IPS-NIHi11 (cell line): ENCODE results near the gene BEND4.

ENCODE experiments used
- DNase-seq: peaks from one replicate; pipeline ENCODE4 v3.0.0; 2012; ENCODE audit warnings: mixed read lengths, low spot score

Gene BEND4

GRCh38 chr4:42104521-42104920, 47.9 kb downstream of the BEND4 start:
- no peak for DNase-seq

- no peak for DNase-seq
Observed at GRCh38 chr4:42101446-42101975, 50.9 kb downstream of the BEND4 start.

DNA sequence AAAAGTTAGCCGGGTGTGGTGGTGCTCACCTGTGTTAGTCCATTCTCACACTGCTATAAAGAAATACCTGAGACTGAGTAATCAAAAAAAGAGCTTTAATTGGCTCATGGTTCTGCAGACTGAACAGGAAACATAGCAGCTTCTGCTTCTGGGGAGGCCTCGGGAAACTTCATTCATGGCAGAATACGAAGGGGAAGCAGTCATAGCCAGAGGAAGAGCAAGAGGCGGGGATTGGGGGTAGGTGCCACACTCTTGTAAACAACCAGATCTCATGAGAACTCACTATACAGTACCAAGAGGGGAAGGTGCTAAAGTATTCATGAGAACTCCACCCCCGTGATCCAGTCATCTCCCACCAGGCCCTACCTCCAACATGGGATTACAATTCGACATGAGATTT, 64.1 kb downstream of the BEND4 start:
- no peak for DNase-seq

DNA sequence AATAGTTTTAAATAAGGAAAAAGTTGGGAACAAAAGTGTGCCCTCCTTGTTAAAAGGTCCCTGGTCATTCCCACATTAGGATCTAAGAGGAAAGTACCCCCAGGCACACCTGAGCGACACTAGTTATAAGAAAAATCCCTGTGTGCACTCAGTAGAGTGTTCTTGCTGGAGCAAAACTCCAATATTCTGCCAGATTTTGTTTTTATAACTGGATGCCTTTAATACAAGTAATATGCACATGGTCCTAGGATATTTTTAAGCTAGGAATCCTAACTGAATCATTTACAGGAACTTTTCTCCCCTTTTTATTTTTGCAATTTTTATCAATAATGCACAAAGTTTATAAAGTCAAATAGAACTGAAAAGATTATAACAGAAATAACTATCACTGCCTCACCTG, 68.6 kb downstream of the BEND4 start:
- no peak for DNase-seq

DNA sequence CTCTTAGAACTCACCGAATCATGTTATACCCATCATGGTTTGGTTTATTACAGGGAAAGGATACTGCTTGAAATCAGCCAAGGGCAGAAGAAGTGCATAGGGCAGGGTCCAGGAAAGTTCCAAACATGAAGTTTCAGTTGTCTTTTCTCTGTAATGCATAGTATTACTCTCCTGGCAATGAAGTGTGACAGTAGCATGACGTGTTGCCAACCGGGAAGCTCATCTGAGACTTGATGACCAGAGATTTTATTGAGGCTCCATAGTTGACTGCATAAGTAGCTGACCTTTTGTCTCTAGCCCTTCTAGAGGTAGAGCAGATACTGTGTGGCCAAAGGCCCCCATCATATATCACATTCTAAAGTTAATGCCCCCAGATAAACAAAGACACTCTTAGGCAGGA, 72.1 kb downstream of the BEND4 start:
- DNase-seq: no peak

- DNase-seq: no peak
Observed at GRCh38 chr4:42078184-42078801, 74.2 kb downstream of the BEND4 start.

DNA sequence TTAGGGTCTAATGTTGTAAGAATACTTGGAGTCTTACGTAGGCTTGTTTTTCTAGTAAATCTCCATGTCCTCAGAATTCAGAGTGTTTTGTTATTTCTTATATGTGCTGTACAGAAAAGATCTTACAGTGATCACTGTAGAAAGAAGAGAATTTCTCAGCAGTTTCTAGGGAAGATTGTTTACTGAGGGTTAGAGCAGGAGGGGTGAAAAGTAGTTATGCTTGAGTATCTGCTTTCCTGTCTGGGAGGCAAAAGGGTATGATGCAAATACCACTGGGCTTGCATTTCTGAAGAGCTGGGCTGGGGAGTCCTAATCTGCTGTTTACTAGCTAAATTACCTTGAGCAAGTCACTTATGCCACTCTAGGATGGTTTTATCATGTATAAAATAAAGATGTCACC, 78.2 kb downstream of the BEND4 start:
- no peak for DNase-seq

GRCh38 chr4:42070463-42070862, 82.0 kb downstream of the BEND4 start:
- no peak for DNase-seq

DNA sequence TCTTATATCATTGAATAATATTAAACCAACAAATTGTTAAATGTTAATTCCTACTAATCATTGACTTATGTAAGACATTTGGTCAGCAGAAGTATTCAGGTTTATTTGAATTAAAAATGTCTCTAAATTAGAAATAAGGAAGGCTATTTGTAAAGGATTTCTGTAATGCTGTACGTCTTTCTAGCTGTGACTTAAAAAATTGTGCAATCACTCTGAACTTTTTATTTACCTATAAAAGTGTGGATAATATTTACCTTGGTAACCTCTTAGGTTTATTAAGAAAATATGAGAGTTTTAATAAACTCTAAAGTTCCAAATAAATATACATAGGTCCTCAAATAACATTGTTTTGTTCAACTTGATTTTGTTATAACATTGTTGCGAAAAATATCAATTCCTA, 85.2 kb downstream of the BEND4 start:
- no peak for DNase-seq

GRCh38 chr4:42066402-42066801, 86.1 kb downstream of the BEND4 start:
- DNase-seq: no peak
